Astrocyte of the spinal cord (primary cell): ENCODE data around the gene CCDC120.
A peak's percentile ranks its signal among the peaks of the same experiment; 100 is the strongest.

Source experiments
- DNase-seq: peaks from one replicate; pipeline ENCODE4 v3.0.0; 2011; ENCODE audit warnings: low read depth, low spot score
- H3K4me3 ChIP-seq: 2 replicates; pipeline ENCODE4 v1.5.1; 2011; ENCODE audit warnings: low read depth, mild to moderate bottlenecking, low read length, moderate library complexity
- in situ Hi-C: cut with HindIII; loops from 2 replicates; pipeline ENCODE4 v1.10.0; 2017; ENCODE audit warnings: low sequenced_read_pairs
- TF ChIP-seq, protein P1 (sequence below): IDR thresholded peaks from 2 replicates; pipeline ENCODE4 v1.5.1; 2012; ENCODE audit warnings: low read depth, mild to moderate bottlenecking, low read length, inconsistent platforms

CCDC120 gene

DNA sequence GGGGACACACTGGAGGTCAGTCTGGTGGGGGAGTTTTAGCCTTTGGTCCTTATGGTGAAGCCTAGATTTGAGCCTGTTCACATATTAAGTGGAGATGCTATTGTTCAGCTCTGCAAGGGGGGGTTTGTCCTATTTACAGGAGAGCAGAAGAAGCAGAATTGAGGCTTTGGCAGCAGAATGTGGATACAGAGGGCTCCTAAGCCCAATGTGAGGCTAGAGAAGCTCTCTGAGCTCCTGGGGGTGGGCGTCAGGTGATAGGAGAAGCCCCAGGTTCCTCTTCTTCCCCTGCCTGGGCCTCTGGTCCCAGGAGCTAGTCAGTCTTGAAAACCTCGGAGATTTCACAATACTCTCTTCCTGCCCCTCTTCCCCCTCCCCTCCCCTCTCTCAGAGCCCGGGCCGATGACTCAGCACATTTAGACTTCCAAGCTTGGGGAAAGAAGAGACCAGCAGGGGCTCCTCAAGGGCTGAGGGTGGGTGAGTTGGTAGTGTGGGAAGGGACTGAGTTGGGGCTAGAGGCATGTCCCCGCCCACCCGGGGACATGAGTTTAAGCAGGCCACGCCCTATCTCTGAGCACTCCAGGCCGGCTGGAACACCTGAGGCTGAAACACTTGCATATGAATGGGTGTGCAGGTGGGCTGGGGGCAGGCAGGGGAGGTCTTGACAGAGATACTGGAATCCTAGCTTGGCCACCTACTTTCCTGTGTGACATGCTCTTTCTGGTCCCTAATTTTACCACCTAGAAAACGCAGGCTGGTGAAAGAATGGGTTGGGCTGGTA is 19.0 kb upstream of the CCDC120 start:
- peak; percentile 95 for DNase-seq
- TF ChIP-seq, protein P1, sequence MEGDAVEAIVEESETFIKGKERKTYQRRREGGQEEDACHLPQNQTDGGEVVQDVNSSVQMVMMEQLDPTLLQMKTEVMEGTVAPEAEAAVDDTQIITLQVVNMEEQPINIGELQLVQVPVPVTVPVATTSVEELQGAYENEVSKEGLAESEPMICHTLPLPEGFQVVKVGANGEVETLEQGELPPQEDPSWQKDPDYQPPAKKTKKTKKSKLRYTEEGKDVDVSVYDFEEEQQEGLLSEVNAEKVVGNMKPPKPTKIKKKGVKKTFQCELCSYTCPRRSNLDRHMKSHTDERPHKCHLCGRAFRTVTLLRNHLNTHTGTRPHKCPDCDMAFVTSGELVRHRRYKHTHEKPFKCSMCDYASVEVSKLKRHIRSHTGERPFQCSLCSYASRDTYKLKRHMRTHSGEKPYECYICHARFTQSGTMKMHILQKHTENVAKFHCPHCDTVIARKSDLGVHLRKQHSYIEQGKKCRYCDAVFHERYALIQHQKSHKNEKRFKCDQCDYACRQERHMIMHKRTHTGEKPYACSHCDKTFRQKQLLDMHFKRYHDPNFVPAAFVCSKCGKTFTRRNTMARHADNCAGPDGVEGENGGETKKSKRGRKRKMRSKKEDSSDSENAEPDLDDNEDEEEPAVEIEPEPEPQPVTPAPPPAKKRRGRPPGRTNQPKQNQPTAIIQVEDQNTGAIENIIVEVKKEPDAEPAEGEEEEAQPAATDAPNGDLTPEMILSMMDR, result peak; percentile 17
- in situ Hi-C loops, result no loop called here
- H3K4me3 ChIP-seq, result peak overlapping the region; percentile 68

DNA sequence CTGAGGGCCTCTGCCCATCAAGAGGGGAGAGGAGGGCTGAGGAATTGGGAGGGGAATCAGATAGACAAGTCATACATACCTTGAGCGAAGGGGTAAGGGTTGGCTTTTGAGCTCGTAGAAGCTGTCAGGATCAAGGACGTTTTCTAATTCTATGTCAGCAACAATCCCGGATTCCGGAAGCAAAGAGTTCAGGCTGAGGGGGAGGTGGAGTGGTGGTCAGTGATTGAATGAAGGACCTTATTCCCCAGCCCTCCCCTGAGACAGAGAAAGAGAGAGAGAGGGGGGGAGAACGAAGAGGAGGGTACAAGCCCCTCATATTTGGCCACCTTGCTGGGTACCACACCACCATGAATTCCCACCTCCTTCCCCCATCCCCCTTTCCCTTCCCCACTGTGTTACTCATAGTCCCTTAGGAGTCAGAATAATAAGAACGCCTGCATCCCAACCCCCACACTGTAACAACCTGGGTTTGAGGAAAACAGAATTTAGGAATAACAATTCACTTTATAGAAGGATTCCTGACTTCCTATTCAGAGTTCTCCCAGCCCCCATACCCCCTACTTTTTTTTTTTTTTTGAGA is 18.3 kb upstream of the CCDC120 start:
- peak; percentile 4 for DNase-seq
- in situ Hi-C loops, result no loop called here
- peak overlapping the region; percentile 68 for H3K4me3 ChIP-seq
- TF ChIP-seq, protein P1, result no peak

DNA sequence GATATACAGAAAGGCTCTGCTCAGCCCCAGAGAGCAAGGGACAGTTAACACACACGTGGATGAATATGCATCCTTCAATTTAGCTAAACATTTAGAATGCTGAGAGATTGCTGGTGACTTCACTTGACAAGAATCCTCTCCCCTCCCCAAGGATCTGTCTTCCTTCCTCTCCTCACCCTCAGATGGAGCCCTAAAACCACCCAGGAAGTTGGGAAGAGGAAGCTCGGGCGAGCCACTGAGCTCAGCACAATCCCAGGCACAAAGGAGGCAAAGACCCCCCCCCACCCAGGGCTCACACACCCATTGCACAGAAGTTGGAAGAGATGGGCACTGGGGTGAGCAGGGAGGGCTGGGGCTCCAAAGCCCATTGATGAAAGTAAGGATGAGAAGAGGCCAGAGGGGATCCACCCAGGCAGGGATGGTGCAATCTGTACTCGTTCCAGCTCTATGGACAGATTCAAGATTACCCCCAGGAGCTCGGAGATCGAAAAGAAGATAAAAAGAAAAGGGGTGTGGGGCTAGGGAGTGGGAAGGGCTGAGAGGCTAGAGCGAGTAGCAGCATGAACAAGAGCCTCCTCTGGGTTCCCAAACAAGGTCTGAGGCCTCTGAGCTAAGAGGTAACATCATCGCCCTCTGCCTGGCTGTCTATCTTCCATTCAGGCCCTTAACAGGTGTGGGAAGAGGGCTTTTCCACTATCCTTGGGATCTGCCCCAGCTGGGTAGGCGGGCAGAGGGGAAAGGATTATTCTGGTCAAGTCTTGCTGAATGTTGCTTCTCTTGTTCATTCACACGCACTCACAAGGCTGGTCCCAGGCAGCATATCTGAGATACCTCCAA is 16.8 kb upstream of the CCDC120 start:
- DNase-seq, result peak; percentile 30
- in situ Hi-C loops, result no loop called here
- peak overlapping the region; percentile 68 for H3K4me3 ChIP-seq
- TF ChIP-seq, protein P1, result no peak

DNA sequence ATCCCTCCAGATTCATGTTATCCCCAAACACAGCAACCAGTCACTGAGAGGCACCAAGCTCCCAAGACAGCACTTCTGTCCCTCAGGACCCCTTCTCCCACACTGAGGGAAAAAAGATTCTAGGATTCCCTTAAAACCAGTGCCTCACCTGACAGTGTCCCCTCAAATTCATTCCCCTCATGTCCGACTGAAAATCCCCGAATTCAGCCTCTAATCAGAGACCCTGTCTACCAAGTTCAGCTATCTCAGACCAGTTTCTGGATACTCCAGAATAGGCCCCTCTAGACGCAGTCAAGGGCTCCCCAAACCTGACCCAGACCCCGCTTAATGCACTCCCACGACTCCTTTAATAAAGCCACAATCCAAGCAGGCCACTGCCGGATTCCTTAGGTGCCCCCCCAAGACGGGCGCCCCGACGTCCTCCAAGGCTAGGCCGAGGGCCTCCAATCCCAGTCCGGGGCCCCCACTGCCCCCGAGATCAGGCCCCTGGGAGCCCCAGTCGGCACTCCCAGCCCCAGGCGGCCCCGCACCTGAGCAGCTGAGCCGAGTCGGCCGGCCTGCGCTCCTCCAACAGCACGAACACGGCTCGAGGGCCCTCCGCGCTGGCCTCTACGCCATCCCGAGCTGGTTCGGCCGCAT is 16.1 kb upstream of the CCDC120 start:
- in situ Hi-C loops, result no loop called here
- H3K4me3 ChIP-seq, result peak overlapping the region; percentile 68
- TF ChIP-seq, protein P1, result no peak
- DNase-seq, result no peak

DNA sequence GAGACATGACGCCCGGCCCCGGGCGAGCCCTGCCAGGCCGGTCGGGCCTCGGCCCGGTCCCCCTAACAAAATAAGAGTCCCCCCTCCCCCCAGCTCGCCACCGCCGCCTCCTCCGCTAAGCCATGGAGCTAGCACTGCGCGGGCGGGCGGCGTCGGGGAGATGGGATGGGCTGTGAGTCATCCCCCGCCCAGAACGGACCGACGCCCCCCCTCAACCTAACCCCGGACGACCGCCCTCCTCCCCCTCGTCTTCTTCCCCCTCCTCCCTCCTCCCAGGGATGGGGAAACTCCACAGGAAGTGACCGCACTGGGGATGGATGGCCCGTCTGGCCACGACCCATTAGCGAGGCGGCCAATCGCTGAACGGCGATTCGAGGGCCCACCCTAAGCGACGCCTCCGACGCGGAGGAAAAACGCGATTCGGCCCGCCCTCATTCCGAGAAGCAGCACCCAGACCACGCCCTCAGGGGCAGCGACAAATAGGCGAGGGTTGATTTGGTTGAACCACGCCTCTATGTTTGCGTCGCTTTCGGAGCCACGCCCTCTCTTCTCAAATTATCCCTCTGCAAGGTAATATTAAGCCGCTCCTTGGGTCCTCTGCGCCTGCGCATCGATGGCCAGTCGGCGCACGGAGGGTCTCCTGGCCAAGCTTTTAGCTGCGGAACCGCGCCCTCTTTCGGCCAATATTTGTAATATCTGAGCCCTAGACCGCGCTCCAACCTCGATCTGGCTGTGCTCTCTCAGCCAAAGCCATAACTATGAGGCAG is 15.4 kb upstream of the CCDC120 start, which contains the start of gene TFE3:
TSS of gene TFE3 (minus strand) at position 138 of the 767 bp plus-strand sequence. CDS start at position 7, 131 bp downstream.
- peak within 1 kb of the TSS; percentile 68 for H3K4me3 ChIP-seq
- in situ Hi-C loops, result no loop called here
- TF ChIP-seq, protein P1, result peak; percentile 65
- peak; percentile 99 for DNase-seq

DNA sequence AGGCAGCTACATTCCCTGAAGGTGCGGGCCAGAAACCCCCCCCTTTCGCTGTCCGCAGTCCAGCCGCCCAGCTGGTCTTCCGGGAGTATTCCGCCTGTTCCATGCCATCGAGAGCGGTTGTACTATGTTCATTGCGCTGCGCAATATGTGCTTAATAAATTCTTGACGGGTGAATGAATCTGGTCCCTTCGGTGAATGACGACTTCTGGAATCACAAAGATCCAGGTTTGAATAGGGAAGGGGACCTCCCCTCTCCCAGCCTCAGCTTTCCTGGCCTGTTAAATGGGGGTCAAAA is 14.9 kb upstream of the CCDC120 start:
- no peak for DNase-seq
- TF ChIP-seq, protein P1, result no peak
- peak overlapping the region; percentile 26 for H3K4me3 ChIP-seq
- in situ Hi-C loops, result no loop called here
